GF-D8 (cell line): ENCODE results near the gene MBNL2.

Experiments used
- DNase-seq: peaks from one replicate; lab custom pipeline; 2025; lab: John Stamatoyannopoulos, UW

The MBNL2 gene

GRCh38 chr13:97382276-97382675 lies 160.1 kb downstream of the MBNL2 start:
- no peak for DNase-seq

GRCh38 chr13:97384371-97384770 lies 162.2 kb downstream of the MBNL2 start:
- no peak for DNase-seq

- no peak for DNase-seq
Observed at GRCh38 chr13:97385146-97385545, 163.0 kb downstream of the MBNL2 start.

GRCh38 chr13:97385854-97386253 lies 163.7 kb downstream of the MBNL2 start:
- DNase-seq = no peak

- DNase-seq = no peak
Observed at GRCh38 chr13:97386801-97387484, 164.8 kb downstream of the MBNL2 start.

GRCh38 chr13:97387485-97387839 lies 165.3 kb downstream of the MBNL2 start:
- DNase-seq = no peak

- DNase-seq = no peak
Observed at GRCh38 chr13:97387890-97388289, 165.8 kb downstream of the MBNL2 start.

GRCh38 chr13:97388373-97388772 lies 166.2 kb downstream of the MBNL2 start:
- peak; percentile 14 for DNase-seq

- DNase-seq = no peak
Observed at GRCh38 chr13:97390941-97391600, 168.9 kb downstream of the MBNL2 start.

GRCh38 chr13:97392020-97392419 lies 169.9 kb downstream of the MBNL2 start:
- DNase-seq = no peak

- DNase-seq = no peak
Observed at GRCh38 chr13:97394542-97394941, 172.4 kb downstream of the MBNL2 start.

GRCh38 chr13:97395447-97396136 lies 173.5 kb downstream of the MBNL2 start:
- no peak for DNase-seq

GRCh38 chr13:97397267-97397666 lies 175.1 kb downstream of the MBNL2 start:
- no peak for DNase-seq

- DNase-seq = no peak
Observed at GRCh38 chr13:97401421-97401820, 179.3 kb downstream of the MBNL2 start.

- no peak for DNase-seq
Observed at GRCh38 chr13:97403893-97404750, 182.0 kb downstream of the MBNL2 start.

- no peak for DNase-seq
Observed at GRCh38 chr13:97407540-97407939, 185.4 kb downstream of the MBNL2 start.

GRCh38 chr13:97408938-97409337 lies 186.8 kb downstream of the MBNL2 start:
- no peak for DNase-seq

- DNase-seq = no peak
Observed at GRCh38 chr13:97411984-97412383, 189.9 kb downstream of the MBNL2 start.

GRCh38 chr13:97413694-97414093 lies 191.6 kb downstream of the MBNL2 start:
- no peak for DNase-seq

- no peak for DNase-seq
Observed at GRCh38 chr13:97414392-97414791, 192.3 kb downstream of the MBNL2 start.

- DNase-seq = no peak
Observed at GRCh38 chr13:97417698-97418097, 195.6 kb downstream of the MBNL2 start.
